ENCODE data around the gene RNU2-63P.
A peak's percentile ranks its signal among the peaks of the same experiment; 100 is the strongest.
"Not testable (repeated sequence)": the region's sequence is repeated elsewhere in the genome, so short reads cannot be mapped to it uniquely, and the experiment has no call there.

Gene RNU2-63P

GRCh38 chr2:88016086-88016959 lies at the start of gene RNU2-63P:
Gene RNU2-63P, minus strand, starts transcription at chr2:88016547.
- peak; percentile 70 for DNase-seq

GRCh38 chr2:88061295-88061694 lies 44.9 kb upstream of the RNU2-63P start:
- no peak for DNase-seq

GRCh38 chr2:88060907-88061275 lies 44.5 kb upstream of the RNU2-63P start:
- DNase-seq = no peak

GRCh38 chr2:88059979-88060906 lies 43.9 kb upstream of the RNU2-63P start:
- DNase-seq = peak; percentile 17 to 27

DNA sequence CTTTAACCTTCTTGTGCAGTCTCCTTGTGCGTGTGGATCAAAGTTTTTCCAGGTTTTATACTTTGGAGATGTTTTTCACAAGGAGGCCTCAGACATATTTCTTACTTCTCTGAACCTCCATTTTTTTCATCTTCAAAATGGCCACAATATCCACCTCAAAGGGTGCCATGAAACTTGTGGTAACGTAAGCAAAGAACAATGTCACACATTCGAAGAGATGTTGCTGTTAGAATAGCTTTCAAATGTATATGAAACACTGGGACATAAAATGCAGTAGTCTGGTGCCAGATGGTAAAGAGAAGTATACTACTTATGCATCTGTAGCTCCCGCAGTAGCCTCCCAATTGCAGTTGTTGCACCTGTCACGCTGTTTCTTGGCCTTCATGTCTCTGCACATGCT lies 41.8 kb upstream of the RNU2-63P start:
- no peak for DNase-seq

DNA sequence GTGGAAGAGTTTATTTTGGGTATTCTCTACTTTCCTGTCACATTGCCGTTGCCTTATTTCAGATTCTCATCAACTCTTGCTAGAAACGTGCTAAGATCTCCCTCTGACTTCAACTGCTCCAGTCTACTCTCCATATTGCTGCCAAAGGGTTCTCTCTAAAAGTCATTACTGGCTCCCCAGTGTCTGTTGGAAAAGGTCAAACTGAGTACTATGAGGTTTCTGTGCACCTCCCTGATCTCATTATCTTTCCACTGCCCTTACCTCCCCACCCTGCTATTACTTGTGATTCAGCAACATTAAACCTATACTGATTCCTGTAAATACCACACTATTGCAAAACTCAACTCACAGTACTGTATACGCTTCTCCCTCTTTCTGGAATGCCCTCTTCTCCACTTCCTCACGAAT lies 41.1 kb upstream of the RNU2-63P start:
- DNase-seq = no peak

DNA sequence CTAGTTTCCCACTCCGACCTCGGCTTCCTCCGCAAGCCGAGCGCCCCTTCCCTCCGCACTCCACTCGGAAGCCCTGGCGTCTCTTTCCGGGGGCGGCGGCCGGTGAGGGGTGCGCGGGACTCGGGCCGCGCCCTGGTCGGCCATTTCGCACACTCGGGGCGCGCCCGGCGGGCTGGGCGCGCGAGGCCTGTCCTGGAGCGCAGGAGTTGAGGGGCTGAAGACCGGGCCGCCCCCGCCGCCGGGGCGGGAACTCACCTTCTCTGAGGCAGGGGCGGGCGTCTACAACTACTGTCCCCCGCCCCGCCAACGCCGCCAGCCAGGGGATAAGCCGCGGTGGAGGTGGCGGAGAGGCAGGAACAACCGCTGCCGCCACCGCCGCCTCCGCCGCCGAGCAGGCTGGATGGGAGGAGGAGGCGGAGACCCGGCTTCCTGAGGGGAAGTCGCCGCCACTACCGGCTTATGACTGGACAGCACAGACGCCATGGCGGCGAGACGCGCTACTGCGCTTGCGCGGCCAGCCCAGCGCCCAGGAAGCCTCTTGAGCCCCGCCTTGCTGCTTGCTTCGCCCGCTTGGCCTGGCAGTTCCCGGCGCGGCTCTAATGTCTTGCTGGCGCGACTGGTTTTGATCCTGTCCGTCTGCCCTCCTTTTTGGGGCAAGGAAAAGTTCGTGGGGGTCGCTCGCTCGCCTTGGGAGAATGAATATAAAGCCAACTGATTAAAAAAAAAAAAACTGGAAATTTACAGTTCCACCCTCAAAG lies 39.2 kb upstream of the RNU2-63P start, which contains the start of gene KRCC1:
Gene KRCC1, minus strand, starts transcription at position 413 of the 758 bp plus-strand sequence. CDS start 27,220 bp downstream, outside the sequence.
- peak; percentile 88 to 92 for DNase-seq

- DNase-seq = peak in 1 of 2 experiments; percentile 9
Observed at GRCh38 chr2:88054782-88055370, 38.5 kb upstream of the RNU2-63P start.

GRCh38 chr2:88053934-88054781 lies 37.8 kb upstream of the RNU2-63P start:
- no peak for DNase-seq

DNA sequence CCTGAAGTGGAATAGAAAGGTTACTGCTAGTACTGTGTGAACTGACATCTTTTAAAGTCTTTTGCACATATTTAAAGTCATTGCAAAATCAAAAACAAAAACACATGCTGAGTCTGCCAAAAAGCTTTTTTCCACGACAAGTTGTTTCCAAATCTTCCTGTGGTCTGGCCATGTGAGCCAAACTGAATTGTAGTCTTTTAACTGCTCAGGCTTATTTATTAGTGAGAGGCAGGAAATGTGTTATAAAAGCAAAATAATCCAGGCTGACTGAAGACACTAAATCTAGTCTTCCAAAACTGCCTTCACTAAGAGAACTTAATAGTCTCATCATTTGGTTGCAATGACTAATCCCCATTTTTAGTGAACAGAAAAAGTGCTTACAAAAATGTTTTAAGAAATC lies 36.9 kb upstream of the RNU2-63P start:
- no peak for DNase-seq

GRCh38 chr2:88051792-88052191 lies 35.4 kb upstream of the RNU2-63P start:
- no peak for DNase-seq

DNA sequence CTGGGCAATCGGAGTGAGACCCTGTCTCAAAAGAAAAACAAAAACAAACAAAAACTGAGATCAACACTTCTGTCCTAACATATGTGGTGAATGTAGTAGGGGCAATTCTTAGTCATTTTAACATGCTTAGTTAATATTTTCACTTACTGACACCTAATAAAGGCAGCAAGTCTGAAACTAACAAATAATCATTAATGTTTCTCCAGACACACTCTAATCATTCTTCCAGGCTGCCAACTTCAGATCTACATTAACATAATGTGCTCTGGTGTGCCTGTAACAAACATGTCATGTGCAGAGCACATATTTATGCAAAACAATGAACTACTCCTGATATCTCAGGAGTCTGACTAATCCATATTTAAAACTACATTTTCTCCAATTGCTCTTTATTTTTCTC lies 33.3 kb upstream of the RNU2-63P start:
- DNase-seq = no peak

DNA sequence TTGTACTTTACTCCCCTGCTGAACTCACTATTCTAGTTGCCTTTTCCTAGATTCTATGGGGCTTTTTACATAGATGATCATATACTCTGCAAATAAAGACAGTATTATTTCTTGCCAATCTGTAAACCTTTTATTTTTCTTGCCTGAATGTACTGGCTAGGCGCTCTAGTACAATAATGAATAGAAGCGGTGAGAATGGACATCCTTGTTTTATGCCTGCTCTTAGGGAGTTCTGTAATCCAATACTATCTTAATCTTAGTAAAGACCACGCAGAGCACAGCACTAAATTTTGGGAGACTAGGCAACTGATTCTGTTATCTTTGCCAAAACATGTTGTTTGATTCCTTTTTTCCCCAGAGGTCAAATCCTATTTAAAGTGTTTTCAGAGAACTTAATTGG lies 32.2 kb upstream of the RNU2-63P start:
- DNase-seq = no peak

GRCh38 chr2:88045561-88045960 lies 29.2 kb upstream of the RNU2-63P start:
- DNase-seq = not testable (repeated sequence)

- no peak for DNase-seq
Observed at GRCh38 chr2:88042476-88042875, 26.1 kb upstream of the RNU2-63P start.

DNA sequence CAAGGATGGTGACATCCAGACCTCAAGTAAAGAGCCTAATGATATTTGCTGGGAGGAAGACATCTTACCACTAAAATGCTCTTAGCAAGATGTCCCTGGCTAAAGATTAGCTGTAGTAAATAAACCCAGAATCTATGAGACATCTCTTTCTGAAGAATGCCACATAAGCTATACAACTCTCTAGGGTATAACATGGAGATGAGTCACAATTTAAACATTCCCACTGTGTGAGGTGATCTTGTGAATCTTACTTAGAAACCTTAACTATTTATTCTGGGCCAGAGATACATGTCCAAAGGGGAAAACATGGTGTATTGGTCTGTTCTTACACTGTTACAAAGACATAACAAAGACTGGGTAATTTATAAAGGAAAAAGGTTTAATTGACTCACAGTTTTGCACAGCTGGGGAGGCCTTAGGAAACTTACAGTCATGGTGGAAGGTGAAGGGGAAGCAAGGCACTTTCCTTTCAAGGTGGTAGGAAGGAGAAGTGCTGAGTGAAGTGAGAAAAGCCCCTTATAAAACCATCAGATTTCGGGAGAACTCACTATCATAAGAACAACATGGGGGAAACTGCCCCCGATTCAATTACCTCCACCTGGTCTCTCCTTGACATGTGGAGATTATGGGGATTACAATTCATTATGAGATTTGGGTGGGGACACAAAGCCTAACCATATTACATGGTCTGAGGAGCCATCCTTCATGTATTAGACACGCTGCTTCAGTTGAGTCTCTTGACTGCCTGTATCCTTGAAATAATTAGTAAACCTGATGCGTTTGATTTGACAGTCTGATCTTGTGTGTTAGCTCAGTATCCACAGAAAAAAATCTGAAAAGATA lies 22.1 kb upstream of the RNU2-63P start:
- no peak for DNase-seq

GRCh38 chr2:88036606-88037005 lies 20.3 kb upstream of the RNU2-63P start:
- DNase-seq = no peak

DNA sequence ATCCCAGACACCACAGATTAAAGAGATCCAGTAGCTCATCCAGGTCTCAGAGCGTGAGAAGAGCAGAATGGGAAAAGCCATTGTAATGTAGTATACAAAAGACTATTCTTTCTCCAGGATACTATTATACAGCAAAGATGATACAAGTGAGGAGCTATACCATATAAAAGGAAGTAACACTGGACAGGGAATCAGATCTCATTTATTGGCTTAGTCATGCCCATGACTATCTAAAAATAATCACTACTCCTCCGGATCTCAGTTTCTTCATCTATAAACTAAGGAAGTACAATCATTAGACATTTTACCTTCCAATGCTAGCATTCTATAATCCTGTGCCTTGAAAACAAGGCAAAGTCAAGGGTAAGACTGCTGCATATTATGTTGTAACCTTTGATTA lies 19.8 kb upstream of the RNU2-63P start:
- DNase-seq = no peak

DNA sequence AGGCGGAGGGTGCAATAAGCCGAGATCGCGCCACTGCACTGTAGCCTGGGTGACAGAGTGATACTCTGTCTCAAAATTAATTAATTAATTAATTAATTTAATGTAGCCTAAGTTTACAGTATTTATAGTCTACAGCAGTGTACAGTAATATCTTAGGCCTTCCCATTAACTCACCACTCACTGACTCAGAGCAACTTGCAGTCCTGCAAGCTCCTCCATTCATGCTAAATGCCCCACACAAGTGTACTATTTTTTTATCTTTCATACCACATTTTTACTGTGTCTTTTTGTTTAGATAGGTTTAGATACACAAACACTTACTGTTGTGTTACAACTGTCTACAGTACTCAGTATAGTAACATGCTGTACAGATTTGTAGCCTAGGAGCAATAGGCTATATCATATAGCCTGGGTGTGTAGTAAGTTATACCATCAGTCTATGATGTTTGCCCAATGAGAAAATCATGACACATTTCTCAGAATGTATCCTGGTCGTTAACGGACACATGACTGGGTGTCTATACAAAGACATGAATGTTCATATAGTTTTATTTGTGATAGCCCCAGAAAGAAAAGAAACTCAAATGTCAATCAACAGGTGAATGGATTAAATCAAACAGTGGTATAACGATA lies 15.8 kb upstream of the RNU2-63P start:
- no peak for DNase-seq

DNA sequence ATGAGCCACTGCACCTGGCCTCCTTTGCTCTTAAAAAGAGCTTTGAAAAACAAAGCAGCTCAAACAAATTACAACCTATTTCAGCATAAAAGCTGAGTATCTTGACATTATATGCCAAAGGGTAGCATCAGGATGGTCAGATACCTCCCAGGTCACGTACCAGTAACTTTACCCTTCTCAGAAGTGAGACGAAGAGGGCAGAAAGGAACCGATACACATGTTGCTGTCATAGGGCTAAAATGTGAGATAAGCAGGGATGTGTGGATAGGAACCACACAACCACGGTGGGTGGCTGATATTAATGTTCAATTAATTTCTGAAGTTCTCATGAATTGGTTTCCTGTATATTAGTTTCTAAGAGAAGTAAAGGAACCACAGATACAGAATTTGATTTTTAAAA lies 12.6 kb upstream of the RNU2-63P start:
- no peak for DNase-seq
